Activated T-cell treated with anti-CD3 and anti-CD28 coated beads, Interleukin-2, amount 50 U/mL, for 1 hour (primary cell): ENCODE data around the gene RAI1.

Source experiments
- DNase-seq: peaks from one replicate; pipeline ENCODE4 v3.0.0-alpha.2; 2020

RAI1 gene

DNA sequence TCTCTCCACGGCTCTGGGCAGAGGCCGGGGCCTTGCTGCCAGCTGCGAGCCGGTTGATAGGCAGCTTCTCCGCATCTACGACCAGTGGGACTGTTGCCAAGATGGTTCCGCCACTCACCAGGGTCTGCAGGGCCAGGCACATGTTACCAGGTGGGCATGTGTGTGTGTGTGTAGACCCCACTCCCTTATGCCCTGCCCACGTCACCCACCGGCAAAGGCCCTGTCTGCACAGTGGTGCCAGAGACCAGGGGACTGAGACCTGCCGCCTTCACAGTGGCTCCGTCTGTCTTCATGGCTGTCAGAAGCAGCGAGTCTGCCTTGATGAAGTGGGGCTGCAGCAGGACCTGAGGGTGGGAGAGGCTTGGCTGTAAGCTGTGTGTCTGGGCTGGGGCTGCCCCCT, 137.9 kb downstream of the RAI1 start:
- DNase-seq, result no peak

- DNase-seq, result peak; percentile 63
These were observed 138.3 kb downstream of the RAI1 start for GRCh38 chr17:17819561-17819995.

DNA sequence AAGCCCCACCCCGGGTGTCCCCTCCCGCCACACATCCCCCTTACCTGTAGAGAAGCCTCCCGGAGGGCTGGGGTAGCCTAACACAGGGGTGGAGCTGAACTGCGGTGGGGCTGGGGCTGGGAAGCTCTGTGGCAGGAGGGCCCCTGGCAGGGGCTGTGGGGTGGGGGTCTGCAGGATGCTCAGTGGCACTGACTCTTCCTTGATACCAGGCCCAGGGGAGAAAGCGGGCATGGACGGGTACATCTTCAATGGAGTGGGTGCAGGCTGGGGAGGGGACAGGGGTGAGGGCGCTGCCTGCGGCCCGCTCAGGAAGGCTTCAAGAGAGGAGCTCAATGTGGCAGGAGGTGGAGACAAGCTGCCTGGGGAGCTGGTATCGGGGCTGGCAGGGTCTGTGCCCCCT, 138.8 kb downstream of the RAI1 start:
- no peak for DNase-seq

DNA sequence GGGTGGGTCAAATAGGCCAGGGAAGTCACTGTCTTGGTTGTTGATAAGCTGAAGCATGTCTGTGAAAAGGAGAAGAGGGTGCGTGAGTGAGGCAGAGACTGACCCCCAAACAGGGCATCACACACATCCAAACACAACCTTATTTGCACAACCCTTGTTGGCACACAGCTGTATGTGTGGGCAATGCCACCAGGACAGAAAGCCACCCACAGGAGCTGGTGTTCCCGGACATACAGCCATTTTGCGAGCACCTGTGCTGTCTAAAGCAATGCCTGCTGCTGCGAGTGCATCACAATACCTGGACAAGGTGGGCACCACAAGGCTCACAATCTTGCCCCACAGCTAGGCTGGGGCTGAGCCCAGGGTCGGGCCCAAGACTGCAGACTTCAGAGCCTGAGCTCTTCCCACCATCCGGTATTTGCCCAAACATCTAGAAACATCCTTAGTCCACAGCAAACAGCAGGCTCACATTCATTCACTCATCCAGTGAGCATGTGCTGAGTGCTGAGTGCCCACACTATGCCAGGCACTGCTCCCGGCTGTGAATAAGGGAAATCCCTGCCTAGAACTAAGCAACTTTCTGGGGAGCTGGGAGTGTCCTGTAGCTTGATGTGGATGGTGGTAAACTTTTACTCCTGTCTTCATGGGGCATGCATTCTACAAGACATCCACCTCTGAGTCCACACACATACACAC, 139.4 kb downstream of the RAI1 start:
- no peak for DNase-seq

- DNase-seq, result no peak
These were observed 140.9 kb downstream of the RAI1 start for GRCh38 chr17:17822189-17822588.

DNA sequence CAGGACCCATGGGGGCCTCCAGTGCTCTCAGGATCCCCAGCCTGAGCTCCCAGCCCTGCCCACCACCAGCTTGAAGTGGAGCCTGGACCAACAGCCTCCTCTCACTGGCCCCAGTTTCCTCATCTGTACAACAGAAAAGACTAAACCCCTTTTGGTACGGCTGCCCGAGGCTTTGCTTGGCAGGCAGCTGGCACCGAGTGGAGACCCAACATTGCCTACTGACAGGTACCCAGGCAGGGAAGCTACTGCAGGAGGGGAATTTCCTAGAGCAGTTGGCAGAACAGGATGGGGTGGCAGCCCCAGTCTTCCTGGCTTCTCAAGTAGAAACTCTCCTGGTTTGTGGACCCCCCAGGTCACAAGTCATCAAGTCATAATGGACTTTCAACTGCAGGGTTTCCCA, 141.4 kb downstream of the RAI1 start:
- no peak for DNase-seq

DNA sequence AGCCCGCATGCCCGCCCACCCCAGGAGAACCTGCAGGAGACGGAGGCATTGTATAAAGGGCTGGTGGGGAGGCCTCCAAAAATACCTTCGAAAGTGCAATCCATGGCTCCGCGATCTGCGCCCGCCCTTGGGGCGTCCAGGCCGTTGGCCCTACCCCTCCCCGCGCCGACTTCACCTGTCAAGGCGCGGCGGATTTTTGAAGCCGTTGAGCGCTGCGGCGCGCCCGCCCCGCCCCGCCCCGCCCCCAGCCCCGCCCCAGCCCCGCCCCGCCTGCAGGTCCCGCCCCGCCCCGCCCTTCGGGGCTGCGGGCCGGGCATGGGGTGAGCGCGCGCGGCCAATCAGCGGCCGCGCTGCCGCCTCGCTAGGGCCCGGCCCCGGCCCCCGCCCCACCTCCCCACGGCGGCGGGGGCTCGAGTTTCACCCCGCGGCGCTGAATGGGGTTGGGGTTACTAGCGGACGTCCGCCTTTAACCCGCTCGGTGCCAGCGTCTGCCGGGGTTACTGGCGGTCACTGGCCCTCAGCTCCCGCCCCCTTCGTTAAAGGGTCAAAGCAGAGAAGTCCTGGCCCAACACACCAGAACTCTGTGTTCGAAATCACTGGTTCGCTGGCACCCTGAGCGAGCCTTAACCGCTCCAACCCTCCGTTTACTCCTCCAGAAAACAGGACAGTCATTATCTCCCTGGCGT, 142.3 kb downstream of the RAI1 start:
- peak; percentile 85 for DNase-seq

DNA sequence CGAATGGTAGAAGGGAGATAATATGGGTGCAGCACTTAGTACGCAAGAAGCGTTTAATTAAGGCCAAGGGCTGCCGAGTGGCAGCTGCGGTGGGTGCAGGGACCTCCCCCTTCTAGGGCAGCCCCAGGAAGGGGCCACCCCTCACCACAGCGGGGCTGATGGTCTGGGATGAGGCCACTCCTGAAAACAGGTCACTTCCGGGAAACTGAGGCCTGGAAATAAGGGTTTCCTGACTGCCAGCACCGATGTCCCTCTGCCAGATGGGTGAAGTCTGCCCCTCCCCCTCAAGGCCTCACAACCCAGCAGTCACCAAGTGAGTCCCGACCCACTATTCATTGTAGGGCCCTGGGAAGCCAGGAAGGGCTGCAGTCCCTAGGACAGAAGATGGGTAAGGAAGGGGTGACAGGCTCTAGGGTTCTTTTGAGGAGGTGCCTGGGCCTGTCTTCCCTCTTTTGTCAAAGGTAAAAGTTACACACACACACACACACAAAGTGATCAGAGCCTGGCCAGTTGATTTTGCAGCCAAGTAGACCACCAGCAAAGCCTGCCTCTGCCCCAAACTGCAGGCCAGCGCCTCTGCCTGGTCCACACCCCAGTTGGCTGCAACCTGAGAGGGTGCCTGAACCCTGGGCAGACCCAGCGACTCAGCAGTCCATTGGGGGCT, 143.0 kb downstream of the RAI1 start:
- DNase-seq, result peak; percentile 54

- no peak for DNase-seq
These were observed 143.7 kb downstream of the RAI1 start for GRCh38 chr17:17824783-17825614.

DNA sequence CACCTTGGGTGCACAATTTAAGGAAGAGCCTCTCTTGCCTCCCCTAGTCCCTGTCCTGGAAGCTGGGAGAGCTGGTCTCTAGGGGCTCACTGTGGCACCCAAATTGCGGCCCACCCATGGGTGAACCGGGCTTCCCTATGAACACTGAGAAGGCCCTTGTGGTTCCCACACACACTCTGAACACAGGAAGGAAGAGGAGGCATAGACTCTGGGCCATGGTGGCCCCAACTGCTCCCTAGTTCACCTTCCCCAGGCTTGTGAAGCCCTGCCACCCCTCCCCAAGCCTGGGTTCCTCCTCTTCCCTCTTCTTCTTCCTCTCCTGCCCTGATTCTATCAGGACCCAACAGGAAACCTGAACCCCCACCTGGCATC, 145.1 kb downstream of the RAI1 start:
- no peak for DNase-seq

DNA sequence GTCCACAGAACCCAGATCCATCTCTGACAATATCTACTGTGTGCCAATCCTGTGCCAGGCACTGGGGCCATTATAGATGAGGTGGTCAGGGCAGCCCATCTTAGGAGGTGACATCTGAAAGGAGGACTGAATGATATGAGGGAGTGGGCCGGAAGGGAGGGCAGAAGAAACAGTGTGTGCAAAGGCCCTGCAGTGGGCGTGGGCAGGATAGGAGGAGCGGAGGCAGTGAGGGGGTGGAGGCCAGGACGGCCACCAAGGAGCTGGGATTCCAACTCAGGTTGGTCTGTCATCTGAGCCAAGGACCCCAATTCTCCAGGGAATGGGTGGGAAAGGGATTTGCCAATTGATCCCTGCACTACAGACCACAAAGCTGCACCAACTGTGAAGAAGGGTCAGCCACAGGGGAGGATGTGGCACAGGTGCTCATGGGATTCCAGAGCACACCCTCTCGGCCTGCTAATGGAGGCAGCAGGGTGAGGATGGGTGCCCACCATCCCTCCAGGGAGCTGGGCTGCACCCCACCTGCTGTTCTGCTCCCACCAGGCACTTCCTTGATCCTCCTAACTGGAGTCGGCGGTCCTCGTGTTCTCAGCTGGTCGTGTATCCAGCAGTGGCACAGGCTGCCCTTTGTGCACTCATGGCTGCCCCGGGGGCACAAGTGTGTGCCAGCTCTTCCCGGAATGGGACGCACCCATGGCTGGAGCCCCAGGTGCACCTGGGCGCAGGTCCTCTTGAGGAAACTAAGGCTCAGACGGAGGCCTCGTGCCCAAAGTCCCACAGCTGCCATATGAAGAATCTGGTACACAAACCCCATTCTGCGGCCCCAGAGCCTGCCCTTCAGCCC, 145.9 kb downstream of the RAI1 start:
- DNase-seq, result no peak

DNA sequence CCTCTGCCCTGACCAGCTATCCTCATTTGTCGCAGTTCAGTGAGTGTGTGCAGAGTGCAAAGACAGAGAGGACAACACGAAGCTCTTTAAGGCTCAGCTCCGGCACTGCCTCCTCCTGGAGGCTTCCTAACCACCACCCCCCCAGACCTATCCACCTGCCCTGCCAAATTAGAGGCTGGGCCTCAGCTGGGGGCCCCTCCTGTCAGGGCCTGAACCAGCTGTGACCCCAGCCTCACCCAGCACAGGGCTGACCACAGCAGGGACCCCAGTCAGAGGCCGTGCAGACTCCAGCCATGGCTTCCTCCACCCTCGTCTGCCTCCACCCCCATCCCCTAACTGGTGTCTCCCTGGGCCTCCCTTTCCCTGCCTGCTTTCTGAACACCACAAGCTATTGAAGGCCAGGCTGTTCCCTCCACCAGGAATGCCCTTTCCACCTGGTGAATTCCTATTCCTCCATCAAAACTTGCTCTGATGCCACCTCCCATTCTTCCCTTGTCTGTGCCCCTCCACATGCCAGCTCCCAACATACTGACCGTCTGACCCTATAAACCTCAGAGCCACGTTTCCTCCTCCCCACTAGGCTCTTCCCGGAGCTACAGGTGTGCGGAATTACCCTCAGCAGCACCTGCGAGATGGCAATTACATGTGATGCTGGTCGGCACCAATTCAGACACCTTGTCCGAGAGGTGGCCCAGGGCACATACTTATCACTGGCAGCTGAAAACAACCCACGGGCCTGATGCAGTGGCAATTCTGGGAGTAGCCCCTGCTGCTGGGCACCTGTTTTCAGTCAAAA, 146.8 kb downstream of the RAI1 start:
- no peak for DNase-seq

DNA sequence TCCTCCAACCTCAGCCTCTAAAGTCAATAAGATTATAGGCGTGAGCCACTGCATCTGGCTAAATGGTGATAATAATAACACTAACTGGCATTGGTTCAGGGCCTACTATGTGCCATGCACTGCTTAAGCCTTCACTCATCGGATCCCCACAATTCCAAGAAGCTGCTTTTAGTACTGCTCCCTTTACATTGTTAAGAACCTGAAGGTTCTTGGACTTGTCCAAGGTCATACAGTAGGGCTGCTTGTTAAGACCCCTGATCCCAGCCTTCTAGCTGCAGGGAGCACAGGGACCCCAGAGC, 149.0 kb downstream of the RAI1 start:
- no peak for DNase-seq

- DNase-seq, result no peak
These were observed 149.5 kb downstream of the RAI1 start for GRCh38 chr17:17830740-17831207.

GRCh38 chr17:17831208-17832031, 150.2 kb downstream of the RAI1 start:
- no peak for DNase-seq

- no peak for DNase-seq
These were observed 150.7 kb downstream of the RAI1 start for GRCh38 chr17:17832032-17832363.

DNA sequence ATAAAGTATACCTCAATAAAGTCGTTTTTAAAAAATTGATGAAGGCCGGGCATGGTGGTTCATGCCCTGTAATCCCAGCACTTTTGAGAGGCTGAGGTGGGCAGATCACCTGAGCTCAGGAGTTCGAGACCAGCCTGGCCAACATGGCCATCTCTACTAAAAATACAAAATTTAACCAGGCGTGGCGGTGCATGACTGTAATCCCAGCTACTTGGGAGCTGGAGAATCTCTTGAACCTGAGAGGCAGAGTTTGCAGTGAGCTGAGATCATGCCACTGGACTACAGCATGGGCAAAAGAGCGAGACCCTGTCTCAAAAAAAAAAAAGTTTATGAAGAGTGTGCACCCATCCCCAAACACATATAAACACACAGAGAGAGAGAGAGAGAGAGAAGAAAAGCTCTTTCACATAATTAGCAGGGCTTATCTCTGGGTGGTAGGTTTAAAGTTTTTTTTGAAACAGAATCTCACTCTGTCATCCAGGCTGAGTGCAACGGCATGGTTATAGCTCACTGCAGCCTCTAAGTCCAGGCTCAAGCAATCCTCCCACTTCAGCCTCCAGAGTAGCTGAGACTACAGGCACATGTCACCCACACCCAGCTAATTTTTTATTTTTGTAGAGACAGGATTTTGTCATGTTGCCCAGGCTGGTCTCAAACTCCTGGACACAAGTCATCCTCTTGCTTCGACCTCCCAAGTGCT, 152.6 kb downstream of the RAI1 start:
- no peak for DNase-seq

DNA sequence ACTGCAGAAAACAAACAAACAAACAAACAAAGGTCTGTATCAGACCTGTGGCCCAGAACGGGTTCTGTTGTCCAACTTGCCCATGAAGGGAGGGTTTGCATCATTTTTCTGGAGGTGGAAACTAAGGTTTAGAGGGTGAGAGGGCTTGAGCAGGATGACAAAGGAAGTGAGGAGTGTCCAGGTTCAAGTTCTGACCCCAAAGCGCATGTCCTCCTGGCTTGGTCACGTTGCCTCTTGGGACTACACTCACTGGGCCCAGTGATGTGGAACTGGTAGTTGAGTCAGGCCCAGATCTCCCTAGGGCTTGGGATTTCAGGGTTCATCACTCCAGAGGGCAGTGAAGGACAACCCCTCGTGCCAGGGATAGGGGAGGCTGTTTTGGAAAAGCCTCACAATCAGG, 153.7 kb downstream of the RAI1 start:
- DNase-seq, result no peak

DNA sequence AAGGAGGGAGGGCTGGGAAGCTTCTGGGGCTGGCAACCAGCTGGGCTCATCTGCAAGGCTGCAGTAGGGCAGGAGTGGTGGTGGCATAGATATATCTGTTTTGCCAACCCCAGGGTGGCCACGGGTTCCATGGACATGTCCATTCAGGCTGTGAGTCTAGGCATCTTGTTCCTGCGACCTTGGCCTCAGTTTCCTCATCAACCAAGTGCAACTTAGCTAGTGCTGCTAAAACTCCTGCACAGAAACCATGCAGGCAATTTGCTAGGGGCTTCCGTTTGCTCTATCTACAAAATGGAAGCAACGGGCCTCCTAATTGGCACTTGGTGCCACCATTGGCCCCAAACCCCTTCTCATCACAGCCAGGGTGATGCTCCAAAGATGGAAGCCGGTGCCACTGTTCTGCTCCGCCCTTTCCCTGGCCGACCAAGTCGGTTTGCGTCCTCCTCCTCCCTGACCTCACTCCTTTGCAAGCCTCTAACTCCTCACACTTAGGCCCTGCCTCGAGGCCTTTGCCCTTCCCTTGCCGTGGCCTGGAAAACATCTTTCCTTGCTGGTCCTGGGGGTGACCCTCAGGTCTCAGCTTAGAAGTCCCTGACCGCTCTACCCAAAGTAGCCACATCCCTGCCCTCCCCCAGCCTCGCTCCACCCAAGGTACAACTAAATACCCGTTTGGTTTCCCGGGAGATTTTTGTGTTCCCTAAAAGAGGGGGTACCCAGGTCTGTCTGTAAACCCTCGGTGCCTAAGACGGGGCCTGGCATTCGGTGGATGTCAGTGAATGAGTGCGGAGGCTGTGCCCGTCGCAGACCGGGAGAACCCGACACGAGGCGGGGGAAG, 154.4 kb downstream of the RAI1 start:
- DNase-seq, result no peak
